NCI-H510A (cell line): ENCODE measurements around the gene NEU4.

Experiments used
- DNase-seq: peaks from one replicate; lab custom pipeline; 2025; lab: John Stamatoyannopoulos, UW

NEU4 gene

DNA sequence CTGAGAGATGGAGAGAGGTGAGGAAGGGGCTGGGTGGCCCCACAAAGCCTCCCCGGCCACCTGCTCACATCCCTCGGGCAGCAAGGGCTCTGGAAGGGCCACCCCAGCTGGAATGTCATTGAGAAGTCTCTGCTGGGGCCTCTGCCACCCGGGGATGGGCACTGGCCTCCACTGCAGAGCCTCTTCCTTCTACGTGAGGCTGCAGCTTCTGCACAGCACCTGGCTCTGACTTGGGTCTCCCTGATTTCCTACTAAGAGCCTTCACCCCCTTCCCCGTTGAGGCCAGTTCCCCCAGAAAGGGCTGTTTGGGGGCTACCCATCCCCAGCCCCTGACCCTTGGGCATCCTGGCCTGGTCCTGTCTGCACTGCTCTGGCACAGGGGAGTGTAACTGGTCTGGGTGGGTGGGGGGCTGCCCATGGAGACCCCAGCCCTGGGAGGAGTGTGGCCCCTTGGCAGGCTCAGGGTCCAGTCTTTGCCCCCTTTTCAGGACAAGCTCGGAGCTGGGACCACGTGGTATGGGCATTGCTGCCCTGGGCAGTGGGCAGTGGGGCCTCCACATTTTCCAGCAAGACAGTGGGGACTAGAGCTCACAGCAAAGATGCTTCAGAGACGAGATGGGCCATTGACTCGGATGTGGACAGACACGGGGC lies 44.1 kb downstream of the NEU4 start:
- no peak for DNase-seq

- DNase-seq = no peak
Measured at GRCh38 chr2:241853651-241854341, 44.8 kb downstream of the NEU4 start.

- no peak for DNase-seq
Measured at GRCh38 chr2:241854342-241855244, 45.6 kb downstream of the NEU4 start.

- no peak for DNase-seq
Measured at GRCh38 chr2:241855245-241855887, 46.4 kb downstream of the NEU4 start.

- DNase-seq = no peak
Measured at GRCh38 chr2:241855888-241856422, 47.0 kb downstream of the NEU4 start.

- no peak for DNase-seq
Measured at GRCh38 chr2:241857041-241857541, 48.1 kb downstream of the NEU4 start.

- no peak for DNase-seq
Measured at GRCh38 chr2:241857572-241858121, 48.7 kb downstream of the NEU4 start.

GRCh38 chr2:241858206-241859016 lies 49.4 kb downstream of the NEU4 start, which contains the start of gene PDCD1:
Gene PDCD1 (minus strand): TSS chr2:241858894. CDS start chr2:241858838, 56 bp downstream.
- no peak for DNase-seq

DNA sequence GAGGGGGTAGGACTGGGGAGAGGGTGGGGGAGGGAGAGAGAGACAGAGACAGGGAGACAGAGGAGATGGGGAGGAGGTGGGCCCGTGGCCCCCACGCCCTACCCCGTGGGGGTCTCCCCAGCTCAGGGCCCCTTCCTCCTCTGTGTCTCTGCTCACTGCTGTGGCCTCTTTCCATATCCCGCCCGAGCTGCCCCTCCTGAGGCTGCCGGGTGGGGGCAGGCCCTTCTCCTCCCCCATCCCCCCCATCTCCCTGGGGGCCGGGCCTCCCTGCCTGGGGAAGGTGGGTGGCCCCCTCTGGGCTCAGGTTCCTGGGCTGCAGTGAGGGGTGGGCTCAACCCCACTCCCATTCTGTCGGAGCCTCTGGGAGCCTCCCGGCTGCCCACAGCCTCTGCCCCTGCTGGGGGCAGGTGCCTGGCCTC lies 50.0 kb downstream of the NEU4 start:
- DNase-seq = no peak

DNA sequence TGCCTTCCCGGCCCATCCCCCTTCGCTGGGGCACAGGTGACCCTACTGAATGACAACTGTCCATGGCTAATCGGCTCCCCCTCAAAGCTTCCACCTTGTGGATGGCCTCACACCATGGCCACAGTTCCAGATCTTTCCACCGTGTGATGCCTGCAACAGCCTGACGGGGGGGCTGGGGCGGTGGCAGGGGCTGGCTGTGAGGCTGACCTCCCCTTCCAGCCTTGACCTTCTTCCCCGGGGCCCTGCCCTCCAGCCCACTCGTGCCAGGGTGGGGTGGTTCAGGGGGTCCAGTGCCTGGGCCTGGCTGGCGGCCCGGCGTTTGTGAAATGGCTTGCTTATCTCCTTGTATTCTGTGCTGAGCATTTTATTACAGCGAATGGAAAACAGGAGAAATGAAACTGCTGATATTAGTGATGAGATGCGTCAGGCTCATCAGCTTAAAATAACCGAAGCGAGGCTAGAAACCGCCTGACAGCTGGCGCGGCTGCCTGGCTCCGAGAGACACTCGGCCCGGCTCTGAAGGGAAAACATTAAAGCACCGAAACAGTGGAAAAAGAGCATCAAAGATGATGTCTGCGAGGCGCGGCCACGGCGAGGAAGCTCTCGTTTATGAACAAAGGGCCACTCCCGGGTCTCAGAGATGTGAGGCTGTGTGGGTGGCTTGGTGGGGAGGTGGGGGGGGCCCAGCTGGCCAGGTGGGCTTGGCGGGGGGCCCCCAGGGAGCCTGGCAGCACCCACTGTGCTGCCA lies 50.6 kb downstream of the NEU4 start:
- DNase-seq = no peak

DNA sequence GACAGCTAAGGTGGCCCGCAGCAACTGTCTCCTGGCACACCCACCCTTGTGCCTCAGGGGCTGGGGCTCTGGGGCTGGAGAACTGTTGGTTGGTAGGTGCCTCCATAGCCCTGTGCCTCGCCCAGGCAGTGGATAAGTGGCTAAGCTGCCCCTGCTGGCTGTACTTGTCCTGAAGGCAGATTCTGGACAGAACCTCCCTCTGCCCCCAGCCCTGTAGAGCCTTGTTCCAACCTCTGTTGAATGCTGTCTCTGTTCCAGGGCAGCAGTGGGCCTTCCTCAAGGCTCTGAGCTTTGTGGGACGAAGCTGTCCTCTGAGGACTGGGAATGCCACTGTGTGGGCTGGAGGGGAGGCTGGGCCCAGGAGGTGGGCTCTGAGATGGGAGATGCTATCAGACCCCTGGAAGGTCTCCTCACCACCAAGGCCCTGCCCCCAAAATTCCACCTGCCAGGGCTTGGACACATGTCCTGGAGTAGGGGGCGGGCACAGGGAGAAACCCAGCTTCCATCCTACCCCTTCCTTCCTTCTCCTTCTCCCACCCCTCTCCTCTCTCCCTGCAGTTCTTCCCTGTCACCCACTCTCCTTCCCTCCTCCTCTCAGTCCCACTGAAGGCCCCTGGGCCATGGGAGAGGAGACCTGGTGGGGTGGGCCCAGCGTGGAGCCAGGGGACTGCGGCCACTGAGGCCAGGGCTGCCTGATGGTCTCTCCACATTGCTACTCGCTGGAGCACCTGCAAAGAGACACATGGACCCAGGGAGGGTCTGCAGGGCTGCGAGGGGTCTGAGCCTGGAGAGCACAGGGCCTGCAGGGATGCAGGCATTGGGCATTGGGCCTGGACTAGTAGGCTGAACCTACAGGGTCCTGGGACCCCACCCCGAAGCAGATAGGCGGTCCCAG lies 51.4 kb downstream of the NEU4 start:
- DNase-seq = no peak

GRCh38 chr2:241861264-241861663 lies 52.3 kb downstream of the NEU4 start:
- DNase-seq = no peak

DNA sequence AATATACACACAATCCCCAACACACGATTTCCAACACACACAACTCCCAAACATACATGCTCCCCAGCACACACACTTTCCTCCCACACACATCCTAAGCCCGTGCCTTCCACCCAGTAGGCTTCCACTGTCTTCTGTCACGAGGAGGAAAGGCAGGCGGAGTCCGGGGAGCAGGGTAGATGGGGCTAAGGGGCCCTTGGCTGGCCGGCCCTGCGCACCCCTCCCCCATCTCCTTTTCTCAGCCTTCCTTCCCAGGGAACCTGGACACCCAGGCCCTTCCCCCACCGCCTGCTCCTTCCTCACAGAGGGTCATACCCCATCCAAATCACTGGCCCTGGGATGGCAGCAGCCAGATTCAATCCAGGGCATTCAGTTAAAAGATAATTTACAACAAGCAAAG lies 53.1 kb downstream of the NEU4 start:
- no peak for DNase-seq

DNA sequence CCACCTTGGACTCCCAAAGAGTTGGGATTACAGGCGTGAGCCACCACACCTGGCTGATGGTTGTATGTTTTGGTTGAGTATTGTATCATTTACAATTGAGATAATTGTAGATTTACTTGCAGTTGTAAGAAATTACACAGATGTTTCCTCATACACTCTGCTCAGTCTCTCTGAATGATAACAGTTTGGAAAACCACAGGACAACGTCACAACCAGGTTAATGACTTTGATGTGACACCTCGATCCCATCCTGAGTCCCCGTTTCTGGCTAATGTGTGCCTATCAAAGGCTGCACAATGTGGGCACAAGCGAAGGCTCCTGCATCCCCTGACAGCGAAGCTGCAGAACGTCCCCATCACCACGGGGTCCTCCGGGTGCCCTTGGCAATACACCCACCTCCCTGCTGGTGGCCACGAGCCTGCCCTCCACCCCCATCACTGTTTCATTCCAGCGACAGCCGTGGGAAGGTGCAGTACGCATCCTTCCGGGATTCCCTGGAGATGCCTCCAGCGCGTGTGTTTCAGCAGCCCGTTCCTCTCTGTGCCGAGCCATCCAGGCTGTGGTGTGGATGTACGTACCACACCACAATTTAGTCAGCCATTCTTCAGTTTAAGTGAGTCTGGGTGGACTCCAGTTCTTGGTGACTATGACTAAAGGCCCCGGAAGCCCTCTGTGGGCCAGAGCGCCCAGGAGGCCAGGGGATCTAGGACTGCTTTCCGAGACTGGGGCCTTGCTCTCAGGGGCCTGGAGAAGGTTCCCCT lies 54.0 kb downstream of the NEU4 start:
- DNase-seq = no peak

GRCh38 chr2:241863536-241863954 lies 54.6 kb downstream of the NEU4 start:
- no peak for DNase-seq

DNA sequence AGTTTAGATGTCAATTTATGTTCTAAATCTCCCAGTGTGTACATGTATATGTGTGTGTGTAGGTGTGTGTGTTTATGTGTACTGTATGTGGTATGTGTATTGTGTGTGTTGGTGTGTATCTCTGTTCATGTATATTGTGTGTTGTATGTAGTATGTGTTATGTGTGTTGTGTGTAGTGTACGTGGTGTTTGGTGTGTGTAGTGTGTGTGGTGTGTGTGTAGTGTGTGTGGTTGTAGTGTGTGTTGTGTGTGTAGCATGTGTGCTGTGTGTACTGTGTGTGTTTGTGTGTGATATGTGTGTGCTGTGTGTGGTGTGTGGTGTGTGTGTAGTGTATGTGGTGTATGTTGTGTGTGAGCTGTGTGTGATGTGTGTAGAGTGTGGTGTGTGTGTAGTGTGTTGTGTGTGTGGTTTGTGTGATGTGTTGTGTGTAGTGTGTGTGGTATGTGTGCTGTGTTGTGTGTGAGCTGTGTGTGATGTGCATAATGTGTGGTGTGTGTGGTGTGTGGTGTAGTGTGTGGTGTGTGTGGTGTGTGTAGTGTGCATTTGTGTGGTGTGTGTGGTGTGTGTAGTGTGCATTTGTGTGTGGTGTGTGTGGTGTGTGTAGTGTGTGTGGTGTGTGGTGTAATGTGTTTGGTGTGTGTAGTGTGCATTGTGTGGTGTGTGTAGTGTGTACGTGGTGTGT lies 55.3 kb downstream of the NEU4 start:
- no peak for DNase-seq

DNA sequence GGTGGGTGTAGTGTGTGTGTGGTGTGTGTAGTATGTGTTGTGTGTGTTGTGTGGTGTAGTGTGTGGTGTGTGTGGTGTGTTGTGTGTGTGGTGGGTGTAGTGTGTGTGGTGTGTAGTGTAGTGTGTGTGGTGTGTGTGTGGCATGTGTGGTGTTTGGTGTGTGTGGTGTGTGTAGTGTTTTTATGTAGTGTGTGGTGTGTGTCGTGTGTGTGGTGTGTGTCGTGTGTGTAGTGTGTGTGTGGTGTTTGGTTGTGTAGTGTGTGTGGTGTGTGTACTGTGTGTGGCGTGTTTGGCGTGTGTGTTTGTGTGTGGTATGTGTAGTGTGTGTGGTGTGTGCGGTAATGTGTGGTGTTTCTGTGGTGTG lies 55.8 kb downstream of the NEU4 start:
- no peak for DNase-seq
